ENCODE data around the gene PLD4.

DNA sequence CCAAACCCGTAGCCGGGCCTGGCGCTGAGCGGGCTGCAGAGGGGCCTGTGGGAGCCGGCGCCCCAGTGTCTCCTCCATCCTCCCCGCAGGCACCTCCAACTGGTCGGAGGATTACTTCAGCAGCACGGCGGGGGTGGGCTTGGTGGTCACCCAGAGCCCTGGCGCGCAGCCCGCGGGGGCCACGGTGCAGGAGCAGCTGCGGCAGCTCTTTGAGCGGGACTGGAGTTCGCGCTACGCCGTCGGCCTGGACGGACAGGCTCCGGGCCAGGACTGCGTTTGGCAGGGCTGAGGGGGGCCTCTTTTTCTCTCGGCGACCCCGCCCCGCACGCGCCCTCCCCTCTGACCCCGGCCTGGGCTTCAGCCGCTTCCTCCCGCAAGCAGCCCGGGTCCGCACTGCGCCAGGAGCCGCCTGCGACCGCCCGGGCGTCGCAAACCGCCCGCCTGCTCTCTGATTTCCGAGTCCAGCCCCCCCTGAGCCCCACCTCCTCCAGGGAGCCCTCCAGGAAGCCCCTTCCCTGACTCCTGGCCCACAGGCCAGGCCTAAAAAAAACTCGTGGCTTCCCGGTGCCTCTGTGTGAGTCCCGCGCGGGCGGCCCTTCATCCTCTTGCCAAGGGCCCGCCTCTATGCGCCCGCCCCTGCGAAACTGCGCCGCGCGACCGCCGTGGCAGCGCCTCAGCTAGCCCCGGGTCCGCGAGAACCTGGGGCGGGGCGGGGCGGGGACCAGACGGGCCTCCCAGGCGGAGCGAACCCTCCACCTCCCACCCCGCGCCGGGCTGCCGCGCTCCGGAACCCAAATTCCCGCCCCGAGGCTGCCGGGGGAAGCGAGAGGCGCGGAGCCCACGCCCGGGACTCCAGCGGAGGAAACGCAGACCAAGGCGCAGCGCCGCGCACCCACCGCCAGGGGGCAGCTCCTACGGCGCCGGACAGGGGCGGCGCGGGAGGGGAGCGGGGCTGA, 8.3 kb downstream of the PLD4 start:
- TF ChIP-seq, protein P1, sequence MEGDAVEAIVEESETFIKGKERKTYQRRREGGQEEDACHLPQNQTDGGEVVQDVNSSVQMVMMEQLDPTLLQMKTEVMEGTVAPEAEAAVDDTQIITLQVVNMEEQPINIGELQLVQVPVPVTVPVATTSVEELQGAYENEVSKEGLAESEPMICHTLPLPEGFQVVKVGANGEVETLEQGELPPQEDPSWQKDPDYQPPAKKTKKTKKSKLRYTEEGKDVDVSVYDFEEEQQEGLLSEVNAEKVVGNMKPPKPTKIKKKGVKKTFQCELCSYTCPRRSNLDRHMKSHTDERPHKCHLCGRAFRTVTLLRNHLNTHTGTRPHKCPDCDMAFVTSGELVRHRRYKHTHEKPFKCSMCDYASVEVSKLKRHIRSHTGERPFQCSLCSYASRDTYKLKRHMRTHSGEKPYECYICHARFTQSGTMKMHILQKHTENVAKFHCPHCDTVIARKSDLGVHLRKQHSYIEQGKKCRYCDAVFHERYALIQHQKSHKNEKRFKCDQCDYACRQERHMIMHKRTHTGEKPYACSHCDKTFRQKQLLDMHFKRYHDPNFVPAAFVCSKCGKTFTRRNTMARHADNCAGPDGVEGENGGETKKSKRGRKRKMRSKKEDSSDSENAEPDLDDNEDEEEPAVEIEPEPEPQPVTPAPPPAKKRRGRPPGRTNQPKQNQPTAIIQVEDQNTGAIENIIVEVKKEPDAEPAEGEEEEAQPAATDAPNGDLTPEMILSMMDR (IDR thresholded peaks at IDR 0.05) = peak; percentile 61 to 90 (median 87)
- TF ChIP-seq POLR2A (IDR thresholded peaks at IDR 0.05) = peak in 1 of 3 donors; percentile 23

Measured in body of pancreas (tissue), 4 donors.